GM18526 (cell line): ENCODE results near the gene PCSK2.

Source experiments
- POLR2A ChIP-seq: IDR thresholded peaks from 3 replicates; pipeline ENCODE4 v1.6.1; 2011; ENCODE audit not compliant: insufficient read length; ENCODE audit errors: extremely low read depth

Gene PCSK2

GRCh38 chr20:17436664-17437063, 209.8 kb downstream of the PCSK2 start:
- TF ChIP-seq POLR2A, result no peak

- no peak for TF ChIP-seq POLR2A
These were observed 210.4 kb downstream of the PCSK2 start for GRCh38 chr20:17437251-17437650.

GRCh38 chr20:17438436-17439039, 211.7 kb downstream of the PCSK2 start:
- TF ChIP-seq POLR2A, result no peak

- no peak for TF ChIP-seq POLR2A
These were observed 212.9 kb downstream of the PCSK2 start for GRCh38 chr20:17439616-17440296.

- TF ChIP-seq POLR2A, result no peak
These were observed 214.9 kb downstream of the PCSK2 start for GRCh38 chr20:17441745-17442144.

- no peak for TF ChIP-seq POLR2A
These were observed 215.7 kb downstream of the PCSK2 start for GRCh38 chr20:17442588-17442987.

GRCh38 chr20:17443131-17443858, 216.5 kb downstream of the PCSK2 start:
- no peak for TF ChIP-seq POLR2A

- no peak for TF ChIP-seq POLR2A
These were observed 217.3 kb downstream of the PCSK2 start for GRCh38 chr20:17444091-17444490.

GRCh38 chr20:17445543-17445942, 218.7 kb downstream of the PCSK2 start:
- no peak for TF ChIP-seq POLR2A

GRCh38 chr20:17446171-17446570, 219.3 kb downstream of the PCSK2 start:
- TF ChIP-seq POLR2A, result no peak

GRCh38 chr20:17448071-17448470, 221.2 kb downstream of the PCSK2 start:
- no peak for TF ChIP-seq POLR2A

- no peak for TF ChIP-seq POLR2A
These were observed 222.2 kb downstream of the PCSK2 start for GRCh38 chr20:17449031-17449430.

- no peak for TF ChIP-seq POLR2A
These were observed 225.6 kb downstream of the PCSK2 start for GRCh38 chr20:17452441-17452840.

- TF ChIP-seq POLR2A, result no peak
These were observed 226.8 kb downstream of the PCSK2 start for GRCh38 chr20:17453592-17453991.

GRCh38 chr20:17456279-17456678, 229.4 kb downstream of the PCSK2 start:
- no peak for TF ChIP-seq POLR2A

GRCh38 chr20:17457079-17457478, 230.2 kb downstream of the PCSK2 start:
- no peak for TF ChIP-seq POLR2A
